KBM-7 (cell line): ENCODE results near the gene NKD1.

Experiments
- DNase-seq: peaks from one replicate; pipeline ENCODE4 v3.0.0-alpha.2; 2015
- in situ Hi-C: fragments of 300-500 bp; cut with MboI; formaldehyde crosslinking; loops from 2 replicates; pipeline ENCODE4 v1.14.3; 2020; ENCODE audit warnings: low sequenced_read_pairs, low pct_unique_long_range_greater_than_20kb, mixed read lengths

NKD1 gene

DNA sequence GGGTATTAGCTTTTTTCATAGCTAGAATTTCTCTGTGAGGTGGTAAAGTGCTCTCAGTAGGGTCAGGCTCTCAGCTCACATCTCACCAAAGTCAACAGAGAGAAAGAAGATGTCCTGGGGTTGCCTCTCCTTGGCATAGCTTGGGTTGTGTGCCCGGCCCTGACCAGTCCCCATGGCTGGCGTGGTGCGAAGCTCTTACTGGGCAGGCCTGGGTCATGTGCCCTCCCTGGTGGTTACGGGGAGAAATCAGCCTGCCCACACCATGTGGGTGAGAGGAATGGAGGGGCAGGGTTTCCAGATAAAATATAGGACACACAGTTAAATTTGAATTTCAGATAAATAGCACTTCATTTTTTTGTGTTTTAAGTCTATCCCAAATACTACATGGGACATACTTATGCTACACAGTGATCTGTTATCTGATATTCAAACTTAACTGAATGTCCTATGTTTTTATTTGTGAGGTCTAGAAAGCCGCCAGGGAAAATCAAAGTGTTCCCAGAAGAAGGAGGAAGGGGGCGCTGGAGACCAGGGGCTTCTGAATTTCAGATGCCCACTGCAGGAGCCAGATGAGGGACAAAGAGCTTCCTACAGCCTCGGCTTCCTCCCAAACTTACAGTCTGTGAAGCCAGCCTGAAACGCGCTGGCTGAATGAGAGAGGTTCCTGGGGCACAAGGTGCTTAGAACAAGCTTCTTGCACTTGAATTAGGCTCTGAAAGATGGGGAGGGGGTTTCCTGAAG is 45.4 kb downstream of the NKD1 start:
- in situ Hi-C loops, result no loop called here
- DNase-seq, result peak; percentile 40

DNA sequence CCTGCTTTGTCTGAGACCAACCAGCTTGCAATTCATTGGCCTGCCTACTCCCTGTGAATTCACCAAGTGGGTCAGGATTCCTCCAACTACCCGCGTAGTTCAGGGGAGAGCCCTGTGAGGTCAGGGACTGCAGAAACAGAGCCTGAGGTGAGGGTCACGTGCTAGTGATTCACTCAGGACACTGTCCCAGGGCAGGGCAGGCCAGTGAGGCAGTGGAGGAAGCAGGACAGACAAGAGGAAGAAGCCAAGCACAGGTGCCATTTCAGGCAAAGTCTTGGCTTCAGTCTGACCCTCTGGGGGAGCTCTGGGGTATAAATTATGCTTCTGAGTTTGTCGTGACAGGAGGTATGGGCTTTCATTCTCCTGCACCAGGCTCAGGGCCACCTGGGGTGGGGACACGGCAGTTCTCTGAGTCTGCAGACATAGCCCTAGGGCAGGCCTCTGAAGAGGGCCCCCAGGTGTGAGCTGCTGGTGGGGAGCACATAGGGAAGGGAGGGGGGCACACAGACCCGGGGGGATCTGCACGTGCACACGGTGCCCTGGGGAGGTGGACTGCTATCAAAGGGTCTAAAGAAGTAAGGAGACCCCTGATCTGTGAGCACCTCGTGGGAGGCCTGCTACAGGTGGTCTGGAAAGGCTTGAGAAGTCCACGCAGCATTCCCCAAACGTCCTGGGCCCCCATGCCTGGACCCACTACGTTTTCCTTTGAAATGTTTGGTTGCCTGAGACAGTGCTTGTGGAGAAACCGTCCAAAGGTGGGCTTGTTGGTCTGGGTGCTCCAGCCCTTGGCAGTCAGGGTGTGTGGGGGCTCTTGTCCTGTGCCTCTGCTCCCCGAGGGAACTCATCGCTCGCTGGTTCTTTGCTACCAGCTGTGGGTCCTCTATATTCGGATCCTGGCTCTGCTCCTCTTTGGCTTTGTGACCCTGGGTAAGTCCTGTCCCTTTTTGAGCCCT is 46.4 kb downstream of the NKD1 start:
- no peak for DNase-seq

GRCh38 chr16:50595859-50596258 is 47.7 kb downstream of the NKD1 start:
- DNase-seq, result no peak
- in situ Hi-C loops, result no loop called here

More for the DNA sequence above, 46.4 kb downstream of the NKD1 start:
- in situ Hi-C loops, result no loop called here

DNA sequence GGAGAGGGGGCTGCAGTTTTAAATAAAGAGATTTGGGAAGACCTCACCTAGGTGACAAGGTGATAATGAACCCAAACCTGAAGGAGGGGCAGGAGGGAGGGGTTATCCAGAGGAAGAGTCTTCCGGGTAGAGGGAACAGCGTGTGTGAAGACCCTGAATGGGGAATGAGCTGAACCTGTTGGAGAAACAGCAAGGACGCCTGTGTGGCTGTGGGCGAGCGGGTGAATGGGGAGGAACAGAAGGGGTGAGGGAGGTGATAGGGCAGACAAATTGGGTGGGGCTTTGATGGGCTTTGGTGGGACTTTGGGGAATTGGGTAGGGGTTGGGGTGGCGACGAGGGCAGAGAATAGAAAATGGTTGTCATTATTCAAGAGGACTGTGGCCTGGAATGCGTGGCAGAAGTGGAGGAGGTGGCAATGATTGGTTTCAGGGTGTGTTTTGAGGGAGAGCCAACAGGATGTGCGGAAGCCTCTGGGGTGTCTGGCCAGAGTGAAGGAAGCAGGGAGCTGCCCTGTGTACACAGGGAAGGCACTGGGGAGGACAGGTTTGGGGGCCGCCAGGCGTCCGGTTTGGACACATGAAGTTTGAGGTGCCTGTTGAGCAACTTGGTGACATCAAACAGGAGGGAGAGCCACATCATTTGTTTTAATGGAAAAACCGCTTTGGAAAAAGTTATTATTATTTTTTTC is 48.7 kb downstream of the NKD1 start:
- no peak for DNase-seq
- in situ Hi-C loops, result no loop called here

DNA sequence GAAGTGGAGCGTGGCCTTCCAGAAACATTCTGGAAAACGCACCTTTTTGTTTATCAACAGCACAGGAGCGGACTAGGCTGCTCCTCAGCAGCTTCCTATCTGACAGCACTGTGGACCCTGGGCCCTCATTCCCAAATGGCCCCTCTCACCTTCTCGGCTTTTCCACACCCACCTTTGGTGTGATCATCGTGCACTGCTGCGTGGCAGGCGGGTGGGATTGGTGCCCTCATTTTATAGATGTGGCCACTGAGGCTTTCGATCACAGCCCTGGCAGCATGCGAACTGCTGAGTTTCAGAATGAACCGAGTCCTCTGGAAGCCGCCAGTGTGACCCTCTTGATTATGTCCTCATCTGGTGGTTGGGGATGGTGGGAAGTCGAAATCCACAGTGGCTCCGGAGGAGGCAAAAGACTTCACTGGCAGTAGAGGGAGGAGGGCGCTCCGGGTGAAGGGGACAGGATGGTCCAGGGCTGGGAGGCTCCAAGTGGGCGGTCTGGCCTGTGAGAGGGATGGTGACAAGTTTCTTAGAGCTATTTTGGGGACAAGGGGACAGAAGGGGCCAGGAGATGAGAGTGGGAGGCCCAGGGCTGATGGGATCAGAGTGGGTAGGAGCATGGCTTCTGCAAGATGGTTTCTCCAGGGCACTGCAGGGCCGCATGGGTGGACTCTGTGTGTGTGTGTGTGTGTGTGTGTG is 49.5 kb downstream of the NKD1 start:
- in situ Hi-C loops, result no loop called here

DNA sequence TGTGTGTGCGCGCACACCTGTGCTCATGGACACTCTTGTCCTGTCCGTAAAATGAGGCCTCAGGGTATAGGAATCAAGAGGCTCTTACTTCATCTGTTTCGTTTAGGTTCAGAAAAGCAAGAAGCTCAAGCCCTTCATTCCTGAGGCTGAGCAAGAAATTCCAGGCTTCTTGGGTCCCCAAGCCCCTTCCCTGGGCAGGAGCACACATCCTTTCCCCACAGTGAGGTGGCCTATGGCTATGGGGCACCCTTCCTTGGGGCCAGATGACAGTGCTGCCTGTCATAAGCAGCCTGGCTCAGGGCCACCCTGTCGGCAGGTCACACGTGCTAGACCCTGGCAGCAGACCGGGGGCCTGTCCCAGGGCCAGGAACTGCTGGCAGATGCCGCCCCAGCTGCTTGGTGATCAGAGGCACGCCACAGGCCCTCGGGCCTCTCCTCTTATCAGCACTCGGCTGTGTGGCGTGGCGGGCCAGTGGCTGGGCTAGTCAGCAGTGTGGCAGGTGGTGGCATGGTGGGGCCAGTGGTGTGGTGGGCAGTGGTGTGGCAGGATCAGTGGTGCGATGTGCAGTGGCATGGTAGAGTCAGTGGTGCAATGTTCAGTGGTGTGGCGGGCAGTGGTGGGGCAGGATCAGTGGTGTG is 50.2 kb downstream of the NKD1 start:
- DNase-seq, result no peak

More for the DNA sequence above, 49.5 kb downstream of the NKD1 start:
- DNase-seq, result no peak

GRCh38 chr16:50598936-50599361 is 50.8 kb downstream of the NKD1 start:
- no peak for DNase-seq
- in situ Hi-C loops, result no loop called here

More for the DNA sequence above, 50.2 kb downstream of the NKD1 start:
- in situ Hi-C loops, result no loop called here

- in situ Hi-C loops, result no loop called here
- no peak for DNase-seq
These were observed 51.3 kb downstream of the NKD1 start for GRCh38 chr16:50599494-50599893.

- DNase-seq, result no peak
- in situ Hi-C loops, result no loop called here
These were observed 52.5 kb downstream of the NKD1 start for GRCh38 chr16:50600582-50601283.

- in situ Hi-C loops, result no loop called here
- no peak for DNase-seq
These were observed 53.1 kb downstream of the NKD1 start for GRCh38 chr16:50601341-50601740.

GRCh38 chr16:50602126-50602525 is 53.9 kb downstream of the NKD1 start:
- in situ Hi-C loops, result no loop called here
- DNase-seq, result no peak

DNA sequence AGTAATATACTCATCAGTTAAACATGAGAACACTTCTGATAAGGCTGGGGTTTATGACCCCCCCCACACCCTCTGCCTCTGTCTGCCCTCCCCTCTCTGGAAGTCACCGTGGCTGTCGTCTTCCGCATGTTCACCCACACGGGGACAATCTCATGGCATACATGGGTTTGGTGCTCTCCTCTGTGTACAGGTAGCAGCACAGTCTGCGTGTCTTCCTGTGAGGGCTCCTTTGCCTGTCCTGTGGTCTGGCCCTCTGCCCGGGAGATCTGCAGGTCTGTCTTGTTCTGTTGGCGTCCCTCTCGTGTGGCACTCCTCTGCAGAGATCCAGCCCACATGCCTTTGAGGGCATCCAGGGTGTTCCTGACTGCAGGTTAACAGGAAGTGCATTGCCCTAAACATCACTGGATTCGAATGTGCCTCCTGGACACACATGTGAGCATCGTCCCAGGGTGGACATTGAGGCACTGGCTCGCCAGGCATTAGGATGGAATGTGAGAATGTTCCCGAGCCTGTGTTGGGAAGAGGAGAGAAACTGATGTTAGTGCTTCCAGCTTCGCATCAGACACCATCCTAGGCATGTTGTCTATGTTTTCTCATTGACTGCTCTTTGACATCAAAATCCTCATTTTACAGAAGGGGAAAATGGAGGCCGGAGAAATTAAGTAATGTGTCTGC is 54.5 kb downstream of the NKD1 start:
- DNase-seq, result no peak
- in situ Hi-C loops, result no loop called here

DNA sequence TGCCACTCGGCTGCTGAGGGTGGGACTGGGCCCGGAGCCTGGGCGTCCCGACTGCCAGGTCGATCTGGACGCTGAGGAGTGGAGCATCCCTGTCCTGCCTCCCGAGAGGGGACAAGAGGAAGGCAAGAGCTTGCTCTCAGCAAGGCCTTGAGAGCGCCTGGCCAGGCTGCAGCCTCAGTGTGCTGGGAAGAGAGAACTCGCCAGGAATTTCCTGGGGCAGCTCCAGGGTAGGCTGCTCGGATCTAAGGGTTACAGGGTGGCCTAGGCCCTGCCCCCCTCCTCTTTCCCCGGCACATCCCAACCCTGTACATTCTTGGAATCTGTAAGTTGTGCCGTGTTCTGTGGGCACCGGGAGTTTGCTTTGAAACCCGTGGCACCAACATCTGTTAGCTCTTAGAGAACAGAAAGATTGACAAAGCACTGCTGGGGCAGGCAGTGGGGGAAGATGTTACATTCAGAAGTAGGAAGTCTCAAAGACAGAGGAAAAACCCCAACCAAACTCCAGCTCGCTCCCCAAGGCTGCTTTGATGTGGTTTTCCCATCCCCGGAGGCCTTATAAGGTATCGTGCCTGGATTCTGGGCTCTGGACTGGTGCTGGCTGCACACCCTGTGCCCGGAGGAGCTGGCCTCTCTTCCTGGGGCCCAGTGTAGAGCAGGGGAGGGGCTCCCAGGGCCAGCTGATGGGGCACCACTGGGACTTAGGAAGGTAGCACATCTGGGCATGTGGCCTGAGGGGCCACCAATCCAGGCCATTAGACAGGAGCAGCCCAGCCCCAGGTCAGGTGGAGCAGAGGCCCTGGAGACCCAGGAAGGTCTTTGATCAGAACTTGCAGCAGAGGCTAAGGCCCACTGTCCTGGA is 55.2 kb downstream of the NKD1 start:
- in situ Hi-C loops, result no loop called here
- DNase-seq, result no peak

- DNase-seq, result no peak
- in situ Hi-C loops, result no loop called here
These were observed 55.8 kb downstream of the NKD1 start for GRCh38 chr16:50604065-50604418.

GRCh38 chr16:50604610-50605009 is 56.4 kb downstream of the NKD1 start:
- DNase-seq, result no peak
- in situ Hi-C loops, result no loop called here

DNA sequence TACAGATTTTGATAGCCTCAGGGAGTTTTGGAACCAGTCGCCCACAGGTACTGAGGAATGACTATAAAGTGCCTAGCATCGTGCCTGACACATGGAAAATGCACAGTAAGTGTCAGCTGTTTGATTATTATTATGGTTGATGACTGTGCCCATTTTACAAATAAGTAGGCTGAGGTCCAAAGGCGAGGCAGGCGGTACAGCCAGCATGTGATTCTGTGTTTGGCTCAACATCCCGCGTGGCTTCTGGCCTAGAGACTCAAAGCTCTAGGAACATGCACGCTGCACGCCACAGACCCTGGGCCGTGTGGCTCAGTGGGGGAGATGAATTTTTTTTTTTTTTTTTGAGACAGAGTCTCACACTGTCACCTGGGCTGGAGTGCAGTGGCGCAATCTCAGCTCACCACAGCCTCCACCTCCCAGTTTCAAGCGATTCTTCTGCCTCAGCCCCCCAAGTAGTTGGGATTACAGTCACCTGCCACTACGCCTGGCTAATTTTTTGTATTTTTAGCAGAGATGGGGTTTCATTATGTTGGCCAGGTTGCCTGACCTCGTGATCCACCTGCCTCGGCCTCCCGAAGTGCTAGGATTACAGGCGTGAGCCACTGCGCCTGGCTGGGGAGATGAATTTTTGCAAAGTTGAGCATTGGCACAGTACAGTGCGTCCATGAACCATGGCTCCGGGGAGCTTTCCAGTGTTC is 57.7 kb downstream of the NKD1 start:
- in situ Hi-C loops, result no loop called here
- DNase-seq, result no peak
